ENCODE results near the gene NAGPA.

The NAGPA gene

GRCh38 chr16:5001986-5002385 is 31.7 kb downstream of the NAGPA start:
- no peak for DNase-seq (ENCODE audit: low read depth)

GRCh38 chr16:5001571-5001970 is 32.2 kb downstream of the NAGPA start:
- no peak for DNase-seq (ENCODE audit: low read depth)

GRCh38 chr16:5000573-5001001 is 33.1 kb downstream of the NAGPA start:
- no peak for DNase-seq (ENCODE audit: low read depth)

GRCh38 chr16:4994719-4995434 is 38.9 kb downstream of the NAGPA start:
- no peak for DNase-seq (ENCODE audit: low read depth)

GRCh38 chr16:4991754-4992153 is 42.0 kb downstream of the NAGPA start:
- no peak for DNase-seq (ENCODE audit: low read depth)

- DNase-seq (ENCODE audit: low read depth), result no peak
Measured at GRCh38 chr16:4990415-4990814, 43.3 kb downstream of the NAGPA start.

- DNase-seq (ENCODE audit: low read depth), result no peak
Measured at GRCh38 chr16:4989391-4990006, 44.2 kb downstream of the NAGPA start.

GRCh38 chr16:4988647-4989046 is 45.1 kb downstream of the NAGPA start:
- DNase-seq (ENCODE audit: low read depth), result no peak

- no peak for DNase-seq (ENCODE audit: low read depth)
Measured at GRCh38 chr16:4987580-4988374, 46.0 kb downstream of the NAGPA start.

- DNase-seq (ENCODE audit: low read depth), result no peak
Measured at GRCh38 chr16:4987250-4987579, 46.5 kb downstream of the NAGPA start.

GRCh38 chr16:4984174-4984990 is 49.4 kb downstream of the NAGPA start:
- no peak for DNase-seq (ENCODE audit: low read depth)

- DNase-seq (ENCODE audit: low read depth), result no peak
Measured at GRCh38 chr16:4982056-4982867, 51.5 kb downstream of the NAGPA start.

GRCh38 chr16:4981473-4981872 is 52.3 kb downstream of the NAGPA start:
- DNase-seq (ENCODE audit: low read depth), result no peak

GRCh38 chr16:4980691-4981090 is 53.0 kb downstream of the NAGPA start:
- DNase-seq (ENCODE audit: low read depth), result no peak

GRCh38 chr16:4979736-4980660 is 53.7 kb downstream of the NAGPA start:
- DNase-seq (ENCODE audit: low read depth), result no peak

- DNase-seq (ENCODE audit: low read depth), result no peak
Measured at GRCh38 chr16:4979164-4979563, 54.6 kb downstream of the NAGPA start.

GRCh38 chr16:4976611-4977145 is 57.1 kb downstream of the NAGPA start:
- DNase-seq (ENCODE audit: low read depth), result no peak

GRCh38 chr16:4976079-4976478 is 57.7 kb downstream of the NAGPA start:
- DNase-seq (ENCODE audit: low read depth), result no peak
